Anterior cingulate cortex (tissue), 58 donors: Measurements from ENCODE around the gene EPHX1.
A peak's percentile ranks its signal among the peaks of the same experiment; 100 is the strongest.
"Not testable (repeated sequence)": the region's sequence is repeated elsewhere in the genome, so short reads cannot be mapped to it uniquely, and the experiment has no call there.

Source experiments
- DNase-seq, 58 donors: peaks; one replicate each; lab custom pipeline; 2025; lab: John Stamatoyannopoulos, UW

Gene EPHX1

DNA sequence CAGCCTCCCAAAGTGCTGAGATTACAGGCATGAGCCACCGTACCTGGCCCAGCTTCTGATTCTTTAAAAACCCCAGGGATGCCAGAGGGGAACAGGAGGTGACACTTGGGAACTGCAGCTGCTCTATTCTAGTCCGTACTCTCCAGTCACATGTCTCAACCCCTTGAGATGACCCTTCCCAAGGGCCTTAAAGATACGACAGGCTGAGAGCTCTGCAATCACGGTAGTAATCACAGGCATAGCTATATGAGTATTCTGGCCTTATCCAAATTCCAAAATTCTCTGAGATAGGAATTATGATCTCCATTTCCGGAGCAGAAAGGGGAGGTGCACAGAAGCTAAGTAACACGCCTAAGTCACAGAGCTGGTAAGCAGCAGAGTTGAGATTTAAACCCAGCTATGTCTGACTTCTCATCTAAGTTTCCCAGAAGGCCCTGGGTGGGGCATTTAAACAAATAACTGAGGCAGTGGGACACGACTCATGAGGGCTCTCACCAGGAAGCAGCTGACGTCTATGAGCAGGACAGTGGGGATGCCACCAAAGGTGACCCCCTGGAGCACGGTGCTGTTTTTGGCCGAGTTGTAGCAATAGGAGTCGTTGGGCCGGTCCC is 67.1 kb downstream of the EPHX1 start:
- no peak for DNase-seq

- DNase-seq = peak in 55 of 58 donors; percentile 28 to 95 (median 77)
Measured at GRCh38 chr1:225877580-225877979, 67.7 kb downstream of the EPHX1 start.

DNA sequence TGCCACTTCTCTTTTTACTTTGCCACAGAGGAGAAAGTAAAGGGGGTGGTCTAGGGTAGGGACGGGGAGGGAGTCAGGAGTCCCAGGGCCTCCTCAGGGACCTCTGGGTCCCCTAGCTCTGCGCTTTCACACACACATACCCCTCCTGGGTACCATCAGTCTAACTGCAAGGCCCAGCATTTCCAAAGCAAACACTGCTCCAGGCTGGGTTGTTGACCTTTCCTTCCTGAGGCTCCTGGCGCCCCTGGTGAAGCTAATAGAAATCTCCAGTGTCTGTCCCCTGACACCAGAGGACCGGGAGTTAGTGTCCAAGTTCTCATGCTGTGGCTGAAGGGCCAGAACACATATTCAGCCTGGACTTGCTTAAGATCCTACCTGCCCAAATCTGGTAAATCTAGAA is 68.4 kb downstream of the EPHX1 start:
- DNase-seq = no peak

- DNase-seq = peak in 25 of 58 donors; percentile 8 to 82 (median 60)
Measured at GRCh38 chr1:225879521-225880221, 69.7 kb downstream of the EPHX1 start.

DNA sequence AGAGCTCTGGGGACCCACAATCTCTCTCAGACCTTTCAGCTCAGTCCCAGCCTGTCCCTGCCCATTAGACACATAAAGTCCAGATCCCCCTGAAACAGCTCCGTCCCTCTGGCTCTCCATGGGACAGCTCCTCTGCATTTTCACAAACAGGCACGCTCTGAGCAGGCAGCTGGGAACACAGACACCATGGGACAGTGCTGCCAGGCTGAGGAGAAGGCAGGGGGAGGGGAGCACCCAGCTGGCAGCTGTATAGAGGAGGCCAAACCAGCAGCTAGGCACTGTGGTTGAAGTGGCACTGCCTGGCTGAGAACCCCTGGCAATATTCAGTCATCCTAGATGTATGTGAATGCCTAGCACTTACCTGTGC is 70.3 kb downstream of the EPHX1 start:
- peak in 50 of 58 donors; percentile 15 to 85 (median 62) for DNase-seq

DNA sequence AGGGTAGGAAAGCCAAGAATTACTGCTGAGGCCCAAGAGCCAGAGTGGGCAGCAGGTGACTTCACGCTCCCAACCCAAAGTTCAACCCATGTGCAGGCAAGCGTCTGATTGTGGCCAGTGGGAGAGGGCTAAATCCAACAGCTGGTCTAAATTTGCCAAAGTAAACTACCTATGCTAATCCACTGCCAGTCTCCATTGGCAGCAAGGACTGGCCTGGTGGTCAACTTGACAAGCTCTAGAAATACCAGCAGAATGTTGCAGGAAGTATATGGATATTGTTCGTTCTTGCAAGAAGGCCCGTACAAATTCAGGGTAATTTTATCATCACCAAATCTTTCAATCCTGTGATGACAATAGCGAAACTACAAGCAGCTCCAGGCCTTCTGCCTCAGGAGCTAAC is 70.7 kb downstream of the EPHX1 start:
- no peak for DNase-seq

DNA sequence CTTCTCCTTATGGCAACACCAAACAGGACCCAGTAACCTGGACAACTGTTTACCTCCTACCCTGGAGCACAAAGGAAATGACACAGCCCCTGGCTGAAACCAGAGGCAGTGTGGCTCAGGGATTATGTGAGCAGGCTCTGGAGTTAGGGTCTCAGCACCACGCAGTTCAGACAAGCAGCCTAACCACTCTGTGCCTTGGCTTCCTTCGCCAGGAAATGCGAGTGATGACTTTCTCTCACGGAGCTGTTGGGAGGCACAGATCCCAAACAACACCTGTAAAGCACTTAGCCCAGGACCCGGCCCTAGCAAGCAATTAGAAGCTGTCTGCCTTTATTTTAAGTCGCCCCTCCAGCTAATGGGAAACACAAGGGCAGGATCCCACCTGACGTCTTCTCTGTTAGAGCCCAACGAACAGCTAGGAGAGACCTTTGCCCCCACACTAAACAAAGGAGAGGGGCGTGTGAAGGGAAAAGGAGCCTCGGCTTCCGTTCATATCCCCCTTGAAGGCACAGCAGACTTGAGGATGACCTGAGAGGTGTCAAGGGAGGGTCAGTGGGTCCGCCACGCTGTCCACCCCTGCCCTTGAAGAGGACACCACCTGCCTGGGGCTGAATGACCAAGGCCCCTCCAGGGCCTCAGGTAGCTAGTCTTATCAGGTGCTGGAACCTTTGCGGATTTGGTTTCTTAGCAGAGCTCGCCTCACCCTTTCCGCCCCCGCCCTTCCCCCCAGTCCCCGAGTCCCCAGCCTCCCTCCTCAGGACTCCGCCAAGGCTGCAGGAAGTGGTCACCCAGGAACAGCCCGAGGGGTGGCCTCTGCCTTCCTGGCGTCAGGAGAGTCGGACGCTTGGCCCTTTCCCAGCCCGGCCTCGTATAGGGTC is 71.4 kb downstream of the EPHX1 start:
- peak in 12 of 58 donors; percentile 6 to 60 (median 38) for DNase-seq

GRCh38 chr1:225881959-225882693 is 72.2 kb downstream of the EPHX1 start, which contains the start of gene TMEM63A:
TSS of gene TMEM63A (minus strand) at chr1:225882380. CDS start at chr1:225877580, 4,800 bp downstream.
- peak in 57 of 58 donors; percentile 24 to 92 (median 77) for DNase-seq

DNA sequence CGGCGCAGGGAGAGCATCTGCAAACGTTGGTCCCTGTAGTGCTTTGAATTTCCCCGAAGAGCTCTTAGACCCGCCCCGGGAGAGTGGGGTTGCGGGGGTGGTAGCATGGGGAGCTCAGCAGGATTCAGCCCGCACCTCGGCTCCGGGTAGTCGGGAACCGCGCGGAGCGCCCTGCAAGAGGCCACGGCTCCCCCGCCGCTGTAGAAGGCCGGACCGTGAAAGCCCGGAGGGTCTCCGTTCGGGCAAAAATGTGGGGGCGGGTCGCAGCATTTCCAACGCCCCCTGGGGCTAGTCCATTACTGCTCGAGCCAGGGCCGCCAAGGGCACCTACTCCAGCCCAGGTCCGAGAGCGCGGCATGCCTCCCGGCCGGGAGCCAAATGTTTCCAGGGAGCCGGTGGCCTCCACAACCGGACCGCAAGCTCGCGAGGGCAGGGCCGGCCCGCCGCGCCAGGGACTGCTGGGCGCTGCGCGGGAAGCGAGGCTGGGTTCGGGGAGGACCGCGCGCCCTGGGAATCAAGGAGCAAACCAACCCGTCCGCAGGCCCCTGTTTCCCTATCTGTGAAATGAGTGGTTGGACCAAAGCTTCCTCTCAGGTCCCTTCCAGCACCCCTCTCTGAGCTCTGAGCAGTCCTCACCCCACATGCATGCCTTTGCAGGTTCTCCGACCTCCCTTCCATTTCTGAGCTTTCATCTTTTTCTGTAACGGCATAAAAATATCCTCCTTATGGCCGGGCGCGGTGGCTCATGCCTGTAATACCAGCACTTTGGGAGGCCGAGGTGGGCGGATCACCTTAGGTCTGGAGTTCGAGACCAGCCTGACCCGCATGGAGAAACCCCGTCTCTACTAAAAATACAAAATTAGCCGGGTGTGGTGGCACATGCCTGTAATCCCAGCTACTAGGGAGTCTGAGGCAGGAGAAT is 73.0 kb downstream of the EPHX1 start:
- peak in 42 of 58 donors; percentile 23 to 77 (median 62) for DNase-seq

GRCh38 chr1:225883616-225884265 is 73.8 kb downstream of the EPHX1 start:
- no peak for DNase-seq

DNA sequence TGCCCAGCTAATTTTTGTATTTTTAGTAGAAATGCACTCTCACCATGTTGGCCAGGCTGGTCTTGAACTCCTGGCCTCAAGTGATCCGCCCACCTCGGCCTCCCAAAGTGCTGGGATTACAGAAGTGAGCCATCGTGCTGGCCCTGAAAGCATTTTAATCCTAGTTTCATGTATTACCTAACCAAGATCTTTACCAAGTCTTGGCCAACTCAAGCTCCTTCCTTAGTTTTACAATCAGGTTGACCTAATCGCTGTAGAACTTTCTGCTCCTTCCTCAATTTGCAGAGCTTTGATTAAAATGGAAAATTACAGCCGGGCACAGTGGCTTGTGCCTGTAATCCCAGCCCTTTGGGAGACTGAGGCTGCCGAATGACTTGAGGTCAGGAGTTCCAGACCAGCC is 75.4 kb downstream of the EPHX1 start:
- no peak for DNase-seq

GRCh38 chr1:225886159-225887029 is 76.5 kb downstream of the EPHX1 start:
- DNase-seq = no peak

DNA sequence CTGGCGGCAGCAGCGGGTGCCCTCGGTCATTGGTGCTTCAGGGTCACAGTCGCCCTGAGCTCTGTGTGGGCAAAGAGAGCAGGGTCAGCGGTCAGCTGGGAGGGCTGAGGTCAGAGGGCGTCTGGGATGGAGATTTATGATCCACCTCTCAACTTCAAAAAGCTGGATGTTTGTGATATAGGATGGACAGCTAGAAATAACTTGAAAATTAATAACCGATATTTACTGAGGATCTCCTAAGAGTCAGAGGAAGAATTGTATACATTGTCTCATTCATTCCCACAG is 77.0 kb downstream of the EPHX1 start:
- DNase-seq = no peak

GRCh38 chr1:225887554-225888288 is 77.8 kb downstream of the EPHX1 start:
- DNase-seq = not testable (repeated sequence)

GRCh38 chr1:225888289-225888897 is 78.5 kb downstream of the EPHX1 start:
- no peak for DNase-seq

DNA sequence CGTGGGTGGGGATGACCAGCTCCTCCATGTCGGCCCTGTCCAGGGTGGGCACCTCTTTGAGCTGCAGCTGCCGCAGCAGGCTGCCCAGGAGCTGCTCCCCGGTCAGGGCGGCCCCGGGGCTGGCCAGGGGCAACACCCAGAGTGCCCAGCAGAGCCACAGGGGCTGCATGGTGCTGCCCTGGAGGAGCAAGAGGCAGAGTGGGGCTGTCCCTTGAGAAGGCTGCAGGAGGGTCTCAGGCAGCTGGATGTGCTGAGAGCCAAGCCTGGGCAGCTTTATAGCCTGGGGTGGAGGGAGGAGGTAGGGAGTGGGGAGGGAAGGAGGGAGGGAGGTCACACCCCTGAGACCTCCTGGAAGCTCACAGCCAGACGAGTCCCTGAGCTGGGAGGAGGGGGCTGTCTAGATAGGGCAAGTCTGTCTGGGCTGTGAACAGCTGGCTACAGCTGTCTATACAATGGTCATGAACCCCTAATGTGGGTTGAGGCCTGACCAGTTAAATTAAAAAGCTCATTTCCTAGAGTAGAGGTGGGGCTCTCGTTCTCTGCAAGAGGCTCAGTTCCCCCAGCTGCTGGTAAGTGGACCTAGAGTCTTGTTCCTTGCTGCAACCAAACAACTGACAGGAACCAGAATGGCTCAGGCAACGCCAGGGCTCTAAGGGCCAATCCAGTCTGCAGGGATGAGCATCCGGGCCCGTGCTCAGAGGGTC is 79.1 kb downstream of the EPHX1 start, which contains the start of gene LEFTY1:
Gene LEFTY1, minus strand, starts transcription at position 249 of the 704 bp plus-strand sequence. Its CDS starts 80 bp downstream, at position 169.
- no peak for DNase-seq
